ENCODE results near the gene PRR16.

GRCh38 chr5:120447706-120448239, 16.3 kb upstream of the PRR16 start:
- TF ChIP-seq CTCF (conservative IDR thresholded peaks at IDR 0.05; ENCODE audit: low read length) (no peak), EZH2phosphoT487 (IDR thresholded peaks at IDR 0.05; ENCODE audit: borderline replicate concordance) (no peak)

Data from Loucy (cell line).